ENCODE results near the gene TSHZ2.
"Not testable (repeated sequence)": the region's sequence is repeated elsewhere in the genome, so short reads cannot be mapped to it uniquely, and the experiment has no call there.

DNA sequence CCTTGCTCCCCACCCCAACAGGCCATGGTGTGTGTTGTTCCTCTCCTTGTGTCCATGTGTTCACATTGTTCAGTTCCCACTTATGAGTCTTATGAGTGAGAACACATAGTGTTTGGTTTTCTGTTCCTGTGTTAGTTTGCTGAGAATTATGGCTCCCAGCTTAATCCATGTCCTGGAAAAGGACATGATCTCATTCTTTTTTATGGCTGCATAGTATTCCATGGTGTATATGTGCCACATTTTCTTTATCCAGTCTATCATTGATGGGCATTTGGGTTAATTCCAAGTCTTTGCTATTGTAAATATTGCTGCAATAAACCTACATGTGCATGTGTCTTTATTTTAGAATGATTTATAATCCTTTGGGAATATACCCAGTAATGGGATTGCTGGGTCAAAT is 5.6 kb upstream of the TSHZ2 start:
- TF ChIP-seq, protein P1, sequence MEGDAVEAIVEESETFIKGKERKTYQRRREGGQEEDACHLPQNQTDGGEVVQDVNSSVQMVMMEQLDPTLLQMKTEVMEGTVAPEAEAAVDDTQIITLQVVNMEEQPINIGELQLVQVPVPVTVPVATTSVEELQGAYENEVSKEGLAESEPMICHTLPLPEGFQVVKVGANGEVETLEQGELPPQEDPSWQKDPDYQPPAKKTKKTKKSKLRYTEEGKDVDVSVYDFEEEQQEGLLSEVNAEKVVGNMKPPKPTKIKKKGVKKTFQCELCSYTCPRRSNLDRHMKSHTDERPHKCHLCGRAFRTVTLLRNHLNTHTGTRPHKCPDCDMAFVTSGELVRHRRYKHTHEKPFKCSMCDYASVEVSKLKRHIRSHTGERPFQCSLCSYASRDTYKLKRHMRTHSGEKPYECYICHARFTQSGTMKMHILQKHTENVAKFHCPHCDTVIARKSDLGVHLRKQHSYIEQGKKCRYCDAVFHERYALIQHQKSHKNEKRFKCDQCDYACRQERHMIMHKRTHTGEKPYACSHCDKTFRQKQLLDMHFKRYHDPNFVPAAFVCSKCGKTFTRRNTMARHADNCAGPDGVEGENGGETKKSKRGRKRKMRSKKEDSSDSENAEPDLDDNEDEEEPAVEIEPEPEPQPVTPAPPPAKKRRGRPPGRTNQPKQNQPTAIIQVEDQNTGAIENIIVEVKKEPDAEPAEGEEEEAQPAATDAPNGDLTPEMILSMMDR (IDR thresholded peaks at IDR 0.05), result not testable (repeated sequence)
- not testable (repeated sequence) for TF ChIP-seq POLR2A (IDR thresholded peaks at IDR 0.05)
